ENCODE data around the gene OPN1MW3.
"Not testable (repeated sequence)": the region's sequence is repeated elsewhere in the genome, so short reads cannot be mapped to it uniquely, and the experiment has no call there.

Gene OPN1MW3

DNA sequence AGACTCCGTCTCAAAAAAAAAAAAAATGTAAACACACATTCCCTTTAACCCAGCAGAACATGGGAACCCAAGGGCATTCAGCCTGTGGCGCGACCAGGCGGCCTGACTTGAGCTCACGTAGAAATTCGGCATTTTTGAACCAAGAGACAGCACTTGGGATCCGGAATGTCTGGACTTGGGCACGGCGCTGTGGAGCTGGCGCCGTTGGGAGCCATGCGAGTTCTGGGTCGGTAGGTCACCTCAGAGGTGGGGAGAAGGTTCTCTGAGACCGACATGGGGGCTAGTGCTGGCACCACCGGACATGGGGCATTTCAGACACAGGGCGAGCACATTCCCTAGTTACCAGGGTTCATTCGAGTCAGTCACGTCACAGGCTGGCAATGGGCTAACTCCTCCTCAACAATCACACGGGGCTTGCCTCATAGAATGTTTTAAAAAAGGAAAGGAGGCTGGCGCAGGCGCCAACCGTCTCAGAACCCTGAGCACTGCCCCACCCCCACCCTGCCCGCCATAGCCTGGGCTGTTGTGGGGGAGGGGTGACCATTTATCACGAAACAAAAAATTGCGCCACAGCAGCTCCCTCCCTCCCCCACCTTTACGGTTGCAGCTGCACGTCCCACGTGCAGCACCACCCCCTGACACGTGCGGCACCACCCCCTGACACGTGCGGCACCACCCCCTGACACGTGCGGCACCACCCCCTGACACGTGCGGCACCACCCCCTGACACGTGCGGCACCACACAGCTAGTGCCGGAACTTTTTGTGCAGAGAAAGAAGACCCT, 37.6 kb downstream of the OPN1MW3 start, which contains the start of gene TEX28:
Gene TEX28, minus strand, starts transcription at position 334 of the 784 bp plus-strand sequence. CDS start 3,007 bp downstream, outside the sequence.
- no peak within 1 kb of the TSS for H3K4me3 ChIP-seq (ENCODE audit: low read length)
- no peak for DNase-seq (ENCODE audit: low read depth, low spot score)

DNA sequence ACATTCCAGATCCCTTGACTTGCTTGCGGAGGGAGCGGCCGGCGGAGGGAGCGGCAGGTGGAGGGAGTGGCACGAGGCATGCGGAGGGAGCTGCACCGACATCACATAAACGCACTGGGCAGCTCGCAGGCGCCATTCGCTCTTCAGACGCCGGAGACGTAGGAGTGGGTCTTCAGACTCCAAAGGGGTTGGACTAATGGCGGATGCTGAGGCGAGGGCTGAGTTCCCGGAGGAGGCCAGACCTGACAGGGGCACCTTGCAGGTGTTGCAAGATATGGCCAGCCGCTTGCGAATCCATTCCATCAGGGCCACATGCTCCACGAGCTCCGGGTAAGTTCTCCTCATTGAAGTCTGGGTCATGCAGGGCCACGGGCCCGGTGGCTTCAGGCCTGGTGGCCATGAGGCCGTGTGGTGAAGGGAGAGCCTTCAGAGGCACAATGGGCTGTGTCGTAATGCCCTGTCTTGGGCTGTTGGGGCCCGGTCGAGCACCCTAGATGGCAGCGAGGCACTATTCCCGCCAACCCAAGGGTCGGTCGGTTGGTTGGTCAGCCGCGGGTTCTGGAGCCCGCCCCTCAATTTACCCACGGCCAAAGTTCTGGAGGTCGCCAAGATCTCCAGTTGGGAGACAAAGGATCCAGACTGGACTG, 38.4 kb downstream of the OPN1MW3 start, which contains the start of gene TKTL1:
Gene TKTL1, plus strand, starts transcription at position 132 of the 647 bp plus-strand sequence. Its CDS starts 65 bp downstream, at position 197.
- no peak for DNase-seq (ENCODE audit: low read depth, low spot score)
- no peak within 1 kb of the TSS for H3K4me3 ChIP-seq (ENCODE audit: low read length)

DNA sequence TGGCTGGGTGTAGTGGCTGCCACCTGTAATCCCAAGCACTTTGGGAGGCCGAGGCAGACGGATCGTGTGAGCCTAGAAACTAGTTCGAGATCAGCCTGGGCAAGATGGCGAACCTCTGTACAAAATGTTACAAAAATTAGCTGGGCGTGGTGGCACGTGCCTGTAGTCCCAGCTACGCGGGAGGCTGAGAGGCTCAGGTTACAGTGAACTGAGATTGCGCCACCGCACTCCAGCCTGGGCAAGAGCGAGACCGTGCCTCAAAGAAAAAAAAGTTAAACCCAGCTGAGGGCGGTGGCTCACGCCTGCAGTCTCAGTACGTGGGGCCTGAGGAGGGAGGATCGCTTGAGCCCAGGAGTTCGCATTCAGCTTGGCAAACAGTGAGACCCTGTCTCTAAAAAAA, 39.3 kb downstream of the OPN1MW3 start:
- no peak for DNase-seq (ENCODE audit: low read depth, low spot score)
- H3K4me3 ChIP-seq (ENCODE audit: low read length), result no peak overlapping the region

DNA sequence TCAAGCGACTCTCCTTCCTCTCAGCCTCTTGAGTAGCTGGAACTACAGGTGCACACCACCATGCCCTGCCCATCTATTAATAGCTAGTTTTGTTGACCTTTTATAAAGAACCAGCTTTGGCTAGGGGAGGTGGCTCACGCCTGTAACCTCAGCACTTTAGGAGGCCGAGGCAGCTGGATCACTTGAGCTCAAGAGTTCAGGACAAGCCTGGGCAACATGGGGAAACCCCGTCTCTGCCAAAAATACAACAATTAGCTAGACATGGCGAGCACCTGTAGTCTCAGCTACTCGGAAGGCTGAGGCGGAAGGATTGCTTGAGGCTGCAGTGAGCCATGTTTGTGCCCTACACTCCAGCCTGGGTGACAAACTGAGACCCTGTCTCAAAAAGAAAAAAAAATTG, 40.9 kb downstream of the OPN1MW3 start:
- H3K4me3 ChIP-seq (ENCODE audit: low read length), result no peak overlapping the region
- DNase-seq (ENCODE audit: low read depth, low spot score), result no peak

DNA sequence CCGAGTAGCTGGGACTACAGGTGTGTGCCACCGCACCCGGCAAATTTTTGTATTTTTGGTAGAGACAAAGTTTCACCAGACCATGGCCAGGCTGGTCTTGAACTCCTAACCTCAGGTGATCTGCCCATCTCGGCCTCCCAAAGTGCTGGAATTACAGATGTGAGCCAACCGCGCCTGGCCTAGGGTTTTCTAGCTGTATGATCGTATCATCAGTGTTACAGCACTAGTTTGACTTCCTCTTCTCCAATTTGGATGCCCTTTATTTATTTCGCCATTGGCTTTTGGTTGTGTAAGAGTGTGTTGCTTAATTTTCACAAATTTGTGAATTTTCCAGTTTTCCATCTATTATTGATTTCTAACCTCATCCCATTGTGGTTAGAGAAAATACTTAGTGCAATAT, 43.4 kb downstream of the OPN1MW3 start:
- DNase-seq (ENCODE audit: low read depth, low spot score), result no peak

DNA sequence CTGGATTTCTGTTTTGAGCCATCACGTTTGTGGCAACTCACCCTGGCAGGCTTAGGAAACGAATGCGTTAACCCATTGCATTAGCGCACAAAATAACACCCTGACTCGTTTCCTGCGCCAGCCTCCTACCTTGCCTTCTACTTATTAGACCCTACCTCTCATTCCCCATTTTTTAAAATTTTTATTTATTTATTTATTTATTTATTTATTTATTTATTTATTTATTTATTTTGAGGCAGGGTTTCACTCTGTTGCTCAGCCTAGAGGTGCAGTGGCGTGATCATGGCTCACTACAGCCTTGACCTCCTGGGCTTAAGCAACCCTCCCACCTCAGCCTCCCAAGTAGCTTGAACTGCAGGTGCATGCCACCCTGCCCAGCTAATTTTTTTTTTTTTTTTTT, 45.6 kb downstream of the OPN1MW3 start:
- not testable (repeated sequence) for H3K4me3 ChIP-seq (ENCODE audit: low read length); DNase-seq (ENCODE audit: low read depth, low spot score)

More for the DNA sequence above, 43.4 kb downstream of the OPN1MW3 start:
- no peak overlapping the region for H3K4me3 ChIP-seq (ENCODE audit: low read length)

DNA sequence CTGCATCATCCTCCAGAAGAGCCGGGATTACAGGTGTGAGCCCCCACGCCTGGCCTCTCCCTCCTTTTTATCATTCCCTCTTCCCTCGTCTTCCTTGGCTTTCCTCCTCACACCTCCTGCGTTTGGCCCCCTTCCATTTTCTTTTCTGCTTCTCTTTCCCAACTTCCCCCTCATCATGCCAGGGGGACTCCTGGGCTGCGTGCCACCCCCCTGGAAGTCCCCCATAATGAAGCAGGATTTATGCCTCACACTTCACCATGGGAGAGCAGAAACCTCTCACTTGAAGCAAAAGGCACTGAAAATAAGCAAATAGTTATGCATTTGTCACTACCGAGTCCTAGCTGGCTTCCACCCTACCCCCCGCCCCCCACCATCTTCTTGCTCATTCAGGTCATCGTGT, 46.1 kb downstream of the OPN1MW3 start:
- H3K4me3 ChIP-seq (ENCODE audit: low read length), result no peak overlapping the region
- no peak for DNase-seq (ENCODE audit: low read depth, low spot score)

DNA sequence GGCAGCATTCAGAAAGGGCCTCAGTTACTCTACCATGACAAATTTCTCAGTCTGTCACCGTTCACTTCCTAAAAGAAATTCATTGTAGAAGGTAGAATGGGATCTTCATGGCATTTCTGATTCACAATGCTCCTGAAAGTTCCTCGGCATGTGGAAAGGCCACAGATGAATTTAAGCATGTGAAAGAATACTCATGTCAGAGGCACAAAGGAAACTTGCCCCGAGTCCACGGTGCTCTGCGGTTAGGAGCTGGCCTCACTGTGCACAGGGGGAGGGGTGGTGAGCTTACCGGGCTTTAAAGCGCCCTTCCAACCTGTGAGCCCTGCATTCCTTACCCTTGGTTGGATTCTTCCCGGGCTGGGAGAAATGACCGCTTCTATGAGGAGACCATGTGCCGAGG, 47.5 kb downstream of the OPN1MW3 start:
- no peak for DNase-seq (ENCODE audit: low read depth, low spot score)
- H3K4me3 ChIP-seq (ENCODE audit: low read length), result no peak overlapping the region

DNA sequence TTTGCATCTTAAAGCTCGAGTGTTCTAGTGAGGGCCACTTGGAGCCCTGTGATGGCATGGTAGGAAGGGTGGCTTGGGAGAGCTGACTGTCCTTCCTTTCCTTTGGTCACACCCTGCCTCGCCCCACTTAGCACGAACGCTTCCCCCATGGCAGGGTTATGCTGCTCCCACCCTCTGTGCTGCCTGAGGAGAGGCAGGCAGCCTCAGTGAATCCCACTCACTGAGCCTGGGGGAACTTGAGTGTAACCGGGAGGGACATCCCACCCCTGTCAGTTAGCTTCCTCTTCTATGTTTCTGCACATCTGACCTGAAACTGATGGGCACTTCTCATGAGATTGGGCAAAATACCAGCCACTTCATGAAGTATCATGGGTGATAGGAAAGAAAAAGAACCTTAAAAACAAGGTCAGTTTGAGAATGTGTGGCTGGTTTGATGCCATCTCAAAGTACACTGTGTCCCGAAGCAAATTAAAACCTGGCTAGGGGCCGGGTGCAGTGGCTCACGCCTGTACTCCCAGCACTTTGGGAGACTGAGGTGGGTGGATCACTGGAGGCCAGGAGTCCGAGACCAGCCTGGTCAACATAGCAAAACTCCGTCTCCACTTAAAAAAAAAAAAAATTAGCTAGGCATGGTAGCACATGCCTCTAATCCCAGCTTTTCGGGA, 48.3 kb downstream of the OPN1MW3 start:
- DNase-seq (ENCODE audit: low read depth, low spot score), result no peak
- H3K4me3 ChIP-seq (ENCODE audit: low read length), result no peak overlapping the region

DNA sequence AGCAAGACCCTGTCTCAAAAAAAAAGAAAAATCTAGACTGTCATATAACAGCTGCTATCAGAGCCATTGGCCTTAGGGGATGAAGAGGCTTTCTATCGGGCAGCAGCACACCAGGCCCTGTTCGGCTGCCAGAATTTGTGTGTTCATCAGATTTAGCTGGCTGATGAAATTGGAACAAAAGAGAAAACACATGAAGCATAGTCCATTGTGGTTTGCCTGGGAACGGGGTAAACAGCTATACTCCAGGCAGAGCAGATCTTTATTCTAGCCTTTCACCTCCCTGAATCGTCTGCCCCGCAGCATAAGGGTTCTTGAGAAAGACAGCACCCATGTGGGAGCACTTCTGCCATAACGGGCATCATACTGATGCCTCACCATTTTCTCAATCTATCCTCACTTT, 49.8 kb downstream of the OPN1MW3 start:
- H3K4me3 ChIP-seq (ENCODE audit: low read length), result no peak overlapping the region
- no peak for DNase-seq (ENCODE audit: low read depth, low spot score)

DNA sequence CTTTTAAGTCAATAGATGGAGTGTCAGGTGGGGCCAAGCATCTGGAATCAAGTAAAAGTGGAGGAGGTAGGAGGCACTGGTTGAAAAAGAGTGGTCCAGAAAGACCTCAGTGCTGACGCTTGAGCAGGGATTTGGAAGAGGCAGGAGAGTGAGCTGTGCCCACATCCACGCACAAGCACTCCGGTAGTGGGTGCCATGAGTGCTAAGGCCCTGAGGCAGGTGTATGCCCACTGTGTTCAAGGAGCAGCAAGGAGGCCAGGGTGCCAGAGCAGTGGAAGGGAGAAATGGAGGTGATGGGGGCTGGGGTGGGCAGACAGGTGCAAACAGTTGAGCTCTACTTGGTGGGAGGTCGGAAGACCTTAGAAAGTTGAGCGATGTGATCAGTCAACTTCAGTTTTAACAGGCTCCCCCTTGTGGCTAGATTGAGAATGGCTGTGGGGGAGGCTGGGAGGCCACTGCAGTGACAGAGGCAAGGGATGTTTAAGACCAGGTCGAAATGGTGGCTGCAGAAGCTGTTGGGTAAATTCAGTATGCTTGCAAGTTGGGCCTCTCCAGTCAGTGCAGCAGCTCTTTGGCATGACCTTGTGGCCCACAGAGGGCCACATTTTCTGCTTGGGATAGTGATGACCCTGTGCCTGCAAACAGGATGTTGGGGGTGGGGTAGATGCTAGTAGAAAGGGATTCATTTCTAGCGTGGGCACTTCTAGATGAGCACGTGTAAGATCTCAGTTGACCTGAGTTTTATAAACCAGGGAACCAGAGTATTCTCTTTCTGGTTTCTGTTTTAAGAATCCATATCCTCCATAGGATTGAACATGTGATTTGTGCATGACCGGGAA, 50.9 kb downstream of the OPN1MW3 start:
- peak; percentile 67 for DNase-seq (ENCODE audit: low read depth, low spot score)
- H3K4me3 ChIP-seq (ENCODE audit: low read length), result no peak overlapping the region

DNA sequence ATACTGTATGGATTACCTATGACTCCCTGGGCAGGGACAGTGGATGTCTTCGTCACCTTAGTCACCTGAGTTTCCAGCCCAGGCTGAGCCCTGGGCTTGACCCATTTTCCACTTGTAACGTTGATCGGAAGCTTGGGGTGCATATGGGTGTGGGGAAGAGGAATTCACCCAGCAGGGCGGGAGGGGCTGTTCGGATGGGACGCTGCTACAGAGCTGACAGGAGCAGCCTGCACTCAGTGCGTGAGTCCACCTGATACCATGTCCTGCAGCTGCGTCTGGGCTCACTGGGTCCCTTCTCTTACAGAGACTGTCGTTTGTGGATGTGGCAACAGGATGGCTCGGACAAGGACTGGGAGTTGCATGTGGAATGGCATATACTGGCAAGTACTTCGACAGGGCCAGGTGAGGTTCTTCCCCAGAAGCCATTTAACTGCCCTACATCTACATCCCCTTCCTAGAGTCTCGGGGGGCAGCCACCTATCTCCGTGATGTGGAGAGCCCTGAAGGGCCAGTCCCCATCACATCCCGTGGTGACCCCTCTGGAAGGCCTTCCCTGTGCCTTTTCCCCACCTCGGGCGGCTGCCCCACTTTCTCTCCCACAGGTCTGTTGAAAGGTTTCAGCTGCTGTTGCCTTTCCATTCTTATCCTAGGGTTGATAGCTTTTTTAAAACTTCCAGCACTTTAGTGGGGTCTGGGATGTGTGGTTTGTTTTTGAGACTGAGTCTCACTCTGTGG, 51.8 kb downstream of the OPN1MW3 start:
- DNase-seq (ENCODE audit: low read depth, low spot score), result no peak
- H3K4me3 ChIP-seq (ENCODE audit: low read length), result no peak overlapping the region

DNA sequence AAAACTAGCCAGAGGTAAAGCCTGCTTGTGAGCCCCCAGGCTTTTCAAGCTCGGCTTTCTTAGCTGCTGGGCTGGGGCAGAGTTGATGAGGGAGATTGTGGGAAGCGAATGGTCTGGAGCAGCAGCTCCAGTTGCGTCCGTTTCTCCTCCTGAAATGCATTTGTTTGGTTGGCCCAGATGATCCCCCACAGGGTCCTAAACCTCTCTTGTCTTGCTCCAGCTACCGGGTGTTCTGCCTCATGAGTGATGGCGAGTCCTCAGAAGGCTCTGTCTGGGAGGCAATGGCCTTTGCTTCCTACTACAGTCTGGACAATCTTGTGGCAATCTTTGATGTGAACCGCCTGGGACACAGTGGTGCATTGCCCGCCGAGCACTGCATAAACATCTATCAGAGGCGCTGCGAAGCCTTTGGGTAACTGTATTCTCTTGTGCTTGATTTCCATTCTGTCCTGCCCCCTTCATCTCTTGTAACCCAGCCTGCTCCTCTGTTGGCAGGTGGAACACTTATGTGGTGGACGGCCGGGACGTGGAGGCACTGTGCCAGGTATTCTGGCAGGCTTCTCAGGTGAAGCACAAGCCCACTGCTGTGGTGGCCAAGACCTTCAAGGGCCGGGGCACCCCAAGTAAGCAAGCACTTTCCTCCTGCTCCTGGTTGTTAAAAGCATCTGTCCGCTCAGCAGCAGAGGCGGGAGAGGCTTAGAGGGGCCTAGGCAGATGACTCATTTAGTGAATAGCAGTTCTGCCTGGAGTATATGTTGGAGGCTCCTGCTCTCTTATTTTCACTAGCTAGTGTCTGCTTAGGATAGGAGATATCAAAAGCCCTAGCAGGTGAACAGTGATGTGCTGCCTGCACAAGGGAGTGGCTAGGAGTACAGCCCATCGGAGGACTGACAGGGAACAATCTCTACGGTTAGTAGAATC, 53.5 kb downstream of the OPN1MW3 start:
- no peak for DNase-seq (ENCODE audit: low read depth, low spot score)
- no peak overlapping the region for H3K4me3 ChIP-seq (ENCODE audit: low read length)

DNA sequence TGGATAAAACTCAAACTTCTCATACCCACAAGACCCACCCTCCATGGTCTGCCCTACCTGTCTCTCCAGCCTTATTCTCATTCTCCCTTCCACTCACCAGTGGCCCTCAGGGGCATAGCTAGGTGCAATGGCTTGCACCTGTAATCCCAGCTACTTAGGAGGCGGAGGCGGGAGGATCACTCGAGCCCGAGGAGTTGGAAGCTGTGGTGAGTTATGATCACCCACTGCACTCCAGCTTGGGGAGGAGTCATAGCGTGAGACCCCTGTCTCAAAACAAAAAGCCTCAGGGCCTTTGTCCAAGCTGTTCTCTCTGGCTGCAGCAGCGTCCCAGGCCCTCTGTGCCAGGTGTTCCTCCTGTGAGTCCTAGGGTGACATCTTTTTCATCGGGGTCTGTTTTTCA, 54.7 kb downstream of the OPN1MW3 start:
- DNase-seq (ENCODE audit: low read depth, low spot score), result no peak

DNA sequence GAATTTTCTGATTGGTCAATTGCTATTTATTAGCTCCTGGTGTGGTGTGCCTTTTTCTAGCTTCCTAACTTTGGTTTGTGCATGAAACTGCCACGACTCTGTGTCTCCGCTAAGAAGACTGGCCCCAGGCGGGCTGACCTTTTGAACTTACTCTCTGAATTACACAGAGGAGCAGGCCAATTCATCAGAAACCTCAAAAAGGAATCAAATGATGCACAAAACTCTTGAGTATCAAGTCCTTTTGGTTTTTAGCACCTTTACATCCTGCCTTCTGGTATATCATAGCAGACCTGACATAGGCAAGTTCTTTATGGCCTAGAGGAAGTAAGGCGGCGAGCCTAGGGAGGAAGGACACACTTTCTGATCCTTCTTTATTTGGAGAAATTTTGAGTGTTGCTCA, 55.8 kb downstream of the OPN1MW3 start:
- no peak overlapping the region for H3K4me3 ChIP-seq (ENCODE audit: low read length)

More for the DNA sequence above, 54.7 kb downstream of the OPN1MW3 start:
- H3K4me3 ChIP-seq (ENCODE audit: low read length), result no peak overlapping the region

DNA sequence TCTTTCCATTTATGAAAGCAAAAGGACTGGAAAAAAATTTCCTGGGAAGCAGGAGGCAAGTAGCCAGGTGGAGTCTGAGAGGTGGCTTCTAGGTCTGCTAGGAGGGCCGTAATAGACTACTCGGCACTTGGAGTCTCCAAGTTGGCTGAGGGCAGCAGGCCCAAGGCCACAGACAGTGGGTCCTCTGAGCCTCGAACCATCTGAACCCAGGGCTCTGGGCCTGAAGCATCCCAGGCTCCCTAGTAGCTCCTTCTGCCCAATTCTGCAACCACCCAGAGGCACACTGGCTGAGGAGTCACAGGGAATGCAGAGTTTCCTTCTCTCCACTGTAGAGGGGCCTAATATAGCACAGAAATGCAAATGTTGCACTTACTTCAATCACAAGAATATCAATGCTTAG, 58.0 kb downstream of the OPN1MW3 start:
- H3K4me3 ChIP-seq (ENCODE audit: low read length), result no peak overlapping the region
- DNase-seq (ENCODE audit: low read depth, low spot score), result no peak

More for the DNA sequence above, 55.8 kb downstream of the OPN1MW3 start:
- no peak for DNase-seq (ENCODE audit: low read depth, low spot score)

DNA sequence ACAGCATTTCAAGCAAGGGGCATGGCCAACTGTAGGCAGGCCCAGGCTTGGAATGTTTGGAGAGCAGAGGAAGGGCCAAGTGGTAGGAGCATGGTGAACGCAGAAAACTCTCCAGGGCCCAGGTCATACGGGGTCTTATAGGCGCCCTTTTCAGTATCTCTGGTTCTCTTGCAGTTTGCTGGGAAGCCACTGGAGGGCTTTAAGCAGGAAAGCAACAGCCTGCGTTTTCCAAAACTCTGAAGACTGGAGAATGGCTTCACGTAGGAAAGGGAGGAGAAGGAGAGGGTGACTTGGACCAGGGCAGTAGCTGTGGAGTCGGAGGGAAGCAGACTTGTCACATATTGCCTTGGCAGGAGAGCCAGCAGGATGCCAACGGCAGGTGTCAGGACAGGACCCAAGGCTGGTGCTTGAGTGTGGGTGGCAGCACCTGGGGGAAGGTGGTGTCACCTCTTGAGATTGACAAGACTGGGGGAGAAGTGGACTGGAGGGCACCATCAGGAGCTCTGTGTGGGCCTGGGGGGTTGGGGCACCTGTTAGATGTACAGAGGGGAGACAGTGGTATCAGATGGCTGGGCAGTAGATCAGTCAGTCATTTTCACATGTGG, 60.1 kb downstream of the OPN1MW3 start:
- DNase-seq (ENCODE audit: low read depth, low spot score), result no peak

More for the DNA sequence above, 60.1 kb downstream of the OPN1MW3 start:
- no peak overlapping the region for H3K4me3 ChIP-seq (ENCODE audit: low read length)

Measured in Jurkat, Clone E6-1 (cell line).